Raji (cell line): ENCODE measurements around the gene ABCC1.

Experiments
- POLR2A ChIP-seq: IDR thresholded peaks from 2 replicates; pipeline ENCODE4 v1.6.1; 2011; ENCODE audit warnings: low read depth, low read length, control low read depth; ENCODE audit not compliant: insufficient read depth

ABCC1 gene

DNA sequence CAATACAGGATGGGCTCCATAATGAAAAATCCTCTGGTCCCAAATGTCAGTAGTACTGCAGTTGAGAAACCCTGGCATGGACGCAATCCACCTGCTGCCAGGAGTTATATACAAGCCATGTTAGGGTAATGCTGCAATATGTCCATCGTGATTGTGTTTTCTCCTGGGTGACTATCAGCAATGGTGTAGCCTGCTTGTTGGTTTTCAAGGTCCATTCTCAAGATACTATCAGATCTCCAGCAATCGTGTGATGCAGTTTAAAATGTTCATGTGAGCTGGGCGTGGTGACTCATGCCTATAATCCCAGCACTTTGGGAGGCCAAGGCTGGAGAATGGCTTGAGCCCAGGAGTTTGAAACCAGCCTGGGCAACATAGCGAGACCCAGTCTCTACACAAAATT is 24.0 kb downstream of the ABCC1 start:
- TF ChIP-seq POLR2A: no peak

DNA sequence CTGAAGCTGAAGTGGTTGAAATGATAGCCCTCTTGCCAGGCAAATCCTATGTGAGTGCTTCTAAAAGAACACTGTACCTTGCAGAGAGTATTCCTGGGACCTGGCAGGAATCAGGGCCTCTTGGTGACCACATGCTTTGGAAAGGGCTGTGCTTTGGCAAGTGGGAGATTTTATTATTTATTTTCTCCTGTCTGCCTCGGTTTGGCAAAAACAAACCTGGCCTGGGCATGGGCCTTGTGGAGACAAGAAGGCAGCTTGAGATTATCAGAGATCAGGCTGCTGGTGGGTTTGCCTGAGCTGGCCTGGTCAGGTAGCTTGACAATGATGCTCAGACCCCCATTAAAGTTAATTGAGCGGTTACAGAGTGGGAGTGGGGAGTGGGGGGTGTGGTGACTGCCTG is 24.6 kb downstream of the ABCC1 start:
- TF ChIP-seq POLR2A: no peak

DNA sequence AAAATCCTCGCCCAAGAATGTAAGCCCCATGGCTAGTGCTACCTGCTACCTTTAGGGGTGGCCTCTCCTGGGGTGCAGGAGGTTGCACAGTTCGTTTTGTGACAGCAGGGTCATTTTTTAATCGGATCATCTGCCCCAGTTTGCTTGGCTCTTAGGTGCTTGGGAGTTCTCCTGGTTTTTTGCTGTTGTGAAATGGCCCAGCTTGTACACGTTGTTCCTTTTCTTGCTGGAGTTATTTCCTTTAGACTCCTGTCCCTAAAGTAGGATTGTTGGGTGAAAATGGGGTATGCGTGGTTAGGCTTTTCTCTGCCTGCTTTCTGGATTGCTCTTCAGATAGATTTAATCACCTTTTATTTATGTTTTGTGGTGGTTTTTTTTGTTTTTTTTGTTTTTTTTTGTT is 25.8 kb downstream of the ABCC1 start:
- TF ChIP-seq POLR2A: no peak

DNA sequence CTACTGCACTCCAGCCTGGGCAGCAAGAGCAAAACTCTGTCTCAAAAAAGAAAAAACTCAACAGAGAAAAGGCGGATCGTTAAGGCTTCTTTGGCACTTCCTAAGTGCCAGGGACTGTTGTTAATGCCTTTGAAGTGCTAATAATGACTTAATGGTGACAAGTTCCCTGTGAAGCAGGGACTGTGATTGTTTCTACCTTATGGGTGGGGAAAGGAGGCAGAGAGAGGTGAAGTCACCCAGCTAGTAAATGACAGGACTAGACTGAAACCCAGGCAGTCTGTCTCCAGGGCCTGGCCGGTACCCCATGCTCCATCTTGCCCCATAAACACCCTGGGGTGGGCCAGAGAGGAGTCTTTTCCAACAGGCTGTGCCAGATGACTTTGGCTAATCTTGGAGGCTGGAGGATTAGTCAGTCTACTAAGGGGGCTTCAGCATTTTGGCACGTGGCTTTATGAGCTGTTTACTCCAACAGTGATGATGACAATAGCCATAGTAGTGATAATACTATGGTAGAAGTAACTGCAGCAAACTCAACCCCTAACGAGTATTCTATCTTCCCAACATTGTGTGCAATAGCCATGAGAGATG is 26.9 kb downstream of the ABCC1 start:
- no peak for TF ChIP-seq POLR2A

DNA sequence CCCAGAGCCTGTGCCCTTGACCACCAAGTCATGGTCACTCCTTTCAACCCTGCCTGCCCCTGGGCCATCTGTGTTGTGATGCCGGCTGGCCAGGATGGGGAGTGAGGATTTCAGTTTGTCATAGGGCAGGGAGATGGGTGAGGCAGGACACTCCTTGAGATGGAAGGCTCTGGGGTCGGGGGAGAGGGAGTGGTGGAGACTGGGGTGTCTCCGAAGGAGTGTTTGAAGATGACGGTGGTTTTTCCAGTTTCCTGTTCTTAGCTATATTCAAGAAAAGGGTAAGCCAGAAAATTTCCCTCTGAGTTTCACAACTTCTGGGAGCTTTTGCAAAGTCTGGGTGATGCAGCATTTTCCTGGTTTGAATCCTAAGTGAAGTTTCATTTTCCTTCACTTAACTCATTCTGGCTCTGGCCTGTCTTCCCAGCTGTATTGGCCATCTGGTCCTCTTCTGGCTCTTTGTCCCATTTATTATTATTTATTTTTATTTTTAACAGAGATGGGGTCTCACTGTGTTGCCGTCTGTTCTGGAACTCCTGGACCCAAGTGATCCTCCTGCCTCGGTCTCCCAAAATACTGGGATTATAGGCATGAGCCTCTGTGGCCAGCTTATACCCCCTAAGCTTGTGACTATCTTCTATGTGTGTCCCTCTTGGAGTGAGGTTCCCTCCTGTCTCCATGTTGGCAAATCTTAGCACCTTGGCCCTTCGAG is 27.7 kb downstream of the ABCC1 start:
- no peak for TF ChIP-seq POLR2A

DNA sequence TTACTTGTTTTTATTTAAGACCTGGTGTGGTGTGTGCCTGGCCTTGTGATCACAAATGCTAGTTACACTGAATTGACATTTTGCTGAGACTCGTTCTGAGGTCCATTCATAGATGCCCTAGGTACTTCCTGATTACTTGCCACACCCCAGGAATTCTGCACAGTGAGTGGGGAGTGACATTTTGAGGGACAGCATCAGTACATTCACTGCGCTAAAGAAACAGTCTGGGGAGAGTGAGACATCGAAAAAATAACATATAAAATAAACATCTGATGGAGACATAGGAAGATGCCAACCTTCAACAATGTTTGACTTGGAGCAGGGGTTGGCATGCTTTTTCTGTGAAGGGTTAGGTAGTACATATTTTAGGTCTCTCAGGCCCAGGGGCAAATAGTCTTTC is 30.4 kb downstream of the ABCC1 start:
- TF ChIP-seq POLR2A: no peak

DNA sequence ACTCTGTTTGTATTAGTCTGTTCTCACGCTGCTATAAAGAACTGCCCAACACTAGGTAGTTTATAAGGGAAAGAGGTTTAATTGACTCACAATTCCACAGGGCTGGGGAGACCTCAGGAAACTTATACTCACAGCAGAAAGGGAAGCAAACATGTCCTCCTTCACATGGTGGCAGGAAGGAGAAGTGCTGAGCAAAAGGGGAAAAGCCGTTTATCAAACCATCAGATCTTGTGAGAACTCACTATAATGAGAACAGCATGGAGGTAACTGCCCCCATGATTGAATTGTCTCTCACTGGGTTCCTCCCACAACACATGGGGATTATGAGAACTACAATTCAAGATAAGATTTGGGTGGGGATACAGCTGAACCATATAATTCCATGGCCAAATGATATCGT is 30.9 kb downstream of the ABCC1 start:
- no peak for TF ChIP-seq POLR2A

DNA sequence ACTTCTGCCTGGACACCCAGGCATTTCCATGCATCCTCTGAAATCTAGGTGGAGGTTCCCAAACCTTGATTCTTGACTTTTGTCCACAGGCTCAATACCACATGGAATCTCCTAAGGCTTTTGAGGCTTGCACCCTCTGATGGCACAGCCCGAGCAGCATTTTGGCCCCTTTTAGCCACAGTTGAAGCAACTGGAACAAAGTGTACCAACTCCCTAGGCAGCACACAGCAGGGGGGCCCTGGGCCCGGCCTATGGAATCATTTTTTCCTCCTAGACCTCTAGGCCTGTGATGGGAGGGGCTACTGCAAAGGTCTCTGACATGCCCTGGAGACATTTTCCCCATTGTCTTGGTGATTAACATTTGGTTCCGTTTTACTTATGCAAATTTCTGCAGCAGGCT is 32.0 kb downstream of the ABCC1 start:
- TF ChIP-seq POLR2A: no peak

DNA sequence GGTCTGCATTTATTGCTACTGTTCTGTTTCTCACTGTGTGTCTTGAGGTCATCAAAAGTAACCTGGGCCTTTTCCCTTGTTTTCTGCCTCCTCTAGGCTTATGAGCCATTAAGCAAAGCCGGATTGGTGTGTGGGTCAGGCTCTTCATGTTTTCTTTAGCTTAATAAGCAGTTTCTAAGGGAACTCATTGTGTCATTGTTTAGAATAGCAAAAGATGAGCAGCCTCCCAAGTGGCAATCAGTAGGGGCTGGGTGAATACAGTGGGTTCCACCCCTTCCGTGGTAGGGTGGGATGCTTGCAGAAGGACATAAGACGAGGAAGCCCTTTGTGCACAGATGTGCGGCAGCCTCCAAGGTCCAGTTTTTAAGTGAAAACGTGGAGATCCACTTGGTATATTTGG is 34.5 kb downstream of the ABCC1 start:
- TF ChIP-seq POLR2A: no peak

DNA sequence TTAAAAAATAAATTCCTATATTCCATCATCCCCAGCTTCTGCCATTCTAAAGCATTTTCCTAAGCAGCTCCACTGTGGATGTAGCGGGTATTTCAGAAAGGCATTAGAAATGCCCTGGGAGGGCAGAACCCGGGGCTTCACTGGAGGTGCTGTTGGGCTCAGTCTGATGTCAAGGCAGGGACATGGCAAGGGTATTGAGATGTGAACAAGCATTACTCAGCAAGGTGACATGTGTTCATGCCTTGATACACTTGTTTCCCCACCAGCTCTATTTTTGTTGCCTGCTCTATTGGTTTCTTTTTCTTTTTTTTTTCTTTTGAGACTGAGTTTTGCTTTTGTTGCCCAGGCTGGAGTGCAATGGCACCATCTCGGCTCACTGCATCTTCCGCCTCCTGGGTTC is 35.7 kb downstream of the ABCC1 start:
- TF ChIP-seq POLR2A: no peak

DNA sequence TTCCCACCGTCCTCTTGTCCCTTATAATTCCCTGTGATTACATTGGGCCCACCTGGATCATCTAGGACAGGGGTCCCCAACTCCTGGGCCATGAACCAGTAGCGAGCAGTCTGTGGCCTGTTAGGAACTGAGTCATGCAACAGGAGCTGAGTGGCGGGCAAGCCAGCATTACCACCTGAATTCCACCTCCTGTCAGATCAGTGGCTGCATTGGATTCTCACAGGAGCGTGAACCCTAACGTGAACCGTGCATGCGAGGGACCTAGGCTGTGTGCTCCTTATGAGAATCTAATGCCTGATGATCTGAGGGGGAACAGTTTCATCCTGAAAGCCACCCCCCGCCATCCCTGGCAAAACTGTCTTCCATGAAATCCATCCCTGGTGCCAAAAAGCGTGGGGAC is 36.8 kb downstream of the ABCC1 start:
- TF ChIP-seq POLR2A: no peak

DNA sequence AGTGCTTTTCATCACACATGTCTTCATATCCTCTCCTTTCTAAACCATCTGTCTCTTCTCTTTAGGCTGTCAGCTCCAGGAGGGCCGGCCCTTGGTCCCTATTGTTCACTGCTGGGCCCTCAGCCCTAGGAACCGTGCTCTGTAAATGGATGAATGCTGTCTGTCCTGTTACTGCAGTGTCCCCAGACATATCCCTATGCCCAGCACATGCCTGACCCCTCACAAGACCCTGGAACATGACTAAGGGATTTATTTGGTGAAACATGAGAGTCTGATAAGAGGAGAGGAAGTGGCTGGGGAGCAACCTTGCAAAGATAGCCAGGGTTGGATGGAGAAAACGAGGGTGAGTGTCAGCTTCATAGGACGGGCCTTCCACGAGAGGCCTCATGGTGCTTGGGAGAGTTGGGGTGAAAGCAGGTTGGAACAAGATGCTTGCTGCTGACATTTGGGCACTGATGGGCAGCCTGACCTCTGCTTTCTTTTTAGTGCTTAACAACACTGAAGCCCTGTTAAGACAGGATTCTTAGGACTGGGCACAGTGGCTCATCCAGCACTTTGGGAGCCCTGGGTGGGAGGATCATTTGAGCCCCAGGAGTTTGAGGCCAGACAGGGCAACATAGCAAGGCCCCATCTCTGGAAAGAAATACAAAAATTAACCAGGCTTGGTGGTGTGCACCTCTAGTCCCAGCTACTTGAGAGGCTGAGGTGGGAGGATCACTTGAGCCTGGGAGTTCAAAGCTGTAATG is 39.0 kb downstream of the ABCC1 start:
- no peak for TF ChIP-seq POLR2A

DNA sequence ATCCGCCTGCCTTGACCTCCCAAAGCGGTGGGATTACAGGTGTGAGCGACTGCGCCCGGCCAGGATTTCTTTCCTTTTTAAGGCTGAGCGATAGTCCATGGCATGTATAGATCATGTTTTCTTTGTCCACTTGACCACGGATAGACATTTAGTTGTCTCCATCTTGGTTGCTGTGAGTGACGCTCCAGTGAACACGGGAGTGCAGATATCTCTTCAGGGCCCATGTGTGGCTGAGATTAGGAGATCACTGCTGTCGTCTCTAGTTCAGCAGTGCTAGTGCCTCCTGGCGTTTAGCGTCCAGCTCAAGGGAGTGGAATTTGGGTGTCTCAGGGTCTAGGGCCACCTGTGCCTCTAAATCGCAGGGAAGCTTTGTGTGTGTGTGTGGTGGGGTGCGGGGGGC is 41.5 kb downstream of the ABCC1 start:
- no peak for TF ChIP-seq POLR2A

DNA sequence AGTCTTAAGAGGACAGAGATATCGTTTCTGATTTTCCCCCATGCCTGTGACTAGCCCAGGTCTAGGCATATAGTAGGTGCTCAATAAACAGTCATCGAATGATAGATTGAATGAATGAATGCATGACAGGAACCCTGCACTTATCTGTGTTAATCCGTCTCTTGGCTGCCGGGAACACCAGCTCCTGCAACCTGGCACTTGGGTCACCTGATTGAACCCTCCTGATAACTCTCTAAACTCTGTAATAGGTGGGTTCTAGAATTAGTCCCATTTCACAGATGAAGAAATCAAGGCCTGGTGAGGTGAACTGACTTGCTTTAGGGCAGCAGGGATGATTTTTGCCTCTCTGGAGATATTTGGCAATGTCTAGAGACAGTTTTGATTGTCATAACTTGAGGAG is 43.7 kb downstream of the ABCC1 start:
- no peak for TF ChIP-seq POLR2A

DNA sequence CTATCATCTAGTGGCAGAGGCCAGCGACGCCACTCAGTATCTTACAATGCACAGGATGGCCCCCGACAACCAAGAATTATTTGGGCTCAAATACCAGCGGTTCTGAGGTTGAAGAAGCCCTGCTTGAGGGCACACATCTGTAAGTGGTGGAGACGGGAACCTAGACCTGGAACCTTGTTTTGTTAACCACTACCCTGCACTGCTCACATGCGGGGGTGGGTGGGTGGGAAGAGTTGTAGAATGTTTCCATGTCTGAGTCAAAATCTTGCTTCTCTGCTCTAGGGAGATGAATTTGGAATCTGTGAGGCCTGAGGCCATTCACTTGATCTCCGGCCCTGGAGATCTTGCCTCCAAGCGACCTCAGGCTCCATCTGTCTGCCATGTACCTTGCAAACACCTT is 44.1 kb downstream of the ABCC1 start:
- no peak for TF ChIP-seq POLR2A

DNA sequence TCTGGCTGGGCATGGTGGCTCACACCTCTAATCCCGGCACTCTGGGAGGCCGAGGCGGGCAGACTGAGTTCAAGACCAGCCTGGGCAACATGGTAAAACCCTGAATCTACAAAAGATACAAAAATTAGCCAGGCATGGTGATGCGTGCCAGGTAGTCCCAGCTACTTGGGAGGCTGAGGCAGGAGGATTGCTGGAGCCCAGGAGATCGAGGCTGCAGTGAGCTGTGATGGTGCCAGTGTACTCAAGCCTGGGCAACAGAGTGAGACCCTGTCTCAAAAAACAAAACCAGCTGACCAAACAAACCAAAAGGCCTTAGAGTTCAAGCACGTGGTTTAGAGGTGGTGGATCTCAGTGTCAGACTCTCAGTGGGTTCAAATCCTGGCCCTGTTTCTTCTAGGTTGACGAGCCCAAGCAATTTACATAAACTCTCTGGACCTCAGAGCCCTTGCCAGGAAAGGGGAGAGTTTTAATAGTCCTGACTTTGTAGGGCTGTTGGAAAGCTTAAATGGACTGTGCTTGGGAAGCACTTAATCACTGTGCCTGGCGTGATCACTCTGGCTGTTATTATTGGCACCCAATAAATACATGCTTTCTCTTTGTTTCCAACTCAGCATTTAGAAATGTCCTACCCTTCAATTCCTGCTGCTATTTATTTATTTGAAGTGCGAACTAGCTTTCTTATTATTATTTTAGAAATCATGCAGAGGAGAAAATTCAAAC is 44.7 kb downstream of the ABCC1 start:
- no peak for TF ChIP-seq POLR2A
